ENCODE measurements around the gene MCM7.

The MCM7 gene

DNA sequence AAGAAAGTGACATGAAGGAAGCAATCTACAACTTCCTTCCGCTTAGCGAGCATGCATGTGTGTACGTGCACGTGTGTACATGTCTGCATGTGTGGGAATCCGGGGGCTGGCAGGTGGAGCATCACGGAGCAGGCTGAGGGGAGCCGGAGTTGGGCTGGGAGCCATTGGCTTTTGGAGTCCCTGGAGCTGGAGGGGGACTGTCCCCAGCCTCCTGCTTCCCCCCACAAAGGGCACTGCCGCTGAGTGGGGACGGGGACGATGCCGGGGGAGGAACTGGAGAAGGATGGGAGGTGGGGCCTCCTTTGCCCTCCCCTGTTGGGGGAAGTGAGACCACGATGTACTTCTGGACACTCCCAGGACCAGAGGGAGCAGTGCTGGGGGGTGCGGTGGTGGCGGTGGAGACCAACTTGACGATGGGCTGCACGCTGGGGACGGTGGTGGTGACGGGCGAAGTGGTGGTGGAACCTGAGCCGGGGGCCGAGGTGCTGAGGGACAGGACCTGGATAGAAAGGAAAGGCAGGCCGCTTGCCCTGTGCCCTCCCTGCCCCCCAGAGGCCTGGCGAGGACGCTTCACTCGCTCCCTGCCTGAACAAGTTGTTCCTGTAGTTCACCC, 6.0 kb upstream of the MCM7 start:
- H3K4me1 ChIP-seq (ENCODE audit: insufficient read depth, low read length, poor library complexity, severe bottlenecking), result peaks cover 6% of the 10 kb centered on the region
- H3K36me3 ChIP-seq (ENCODE audit: insufficient read depth, low read length), result peaks cover 15% of the 10 kb centered on the region; the same call in 1 of the 2 replicates

DNA sequence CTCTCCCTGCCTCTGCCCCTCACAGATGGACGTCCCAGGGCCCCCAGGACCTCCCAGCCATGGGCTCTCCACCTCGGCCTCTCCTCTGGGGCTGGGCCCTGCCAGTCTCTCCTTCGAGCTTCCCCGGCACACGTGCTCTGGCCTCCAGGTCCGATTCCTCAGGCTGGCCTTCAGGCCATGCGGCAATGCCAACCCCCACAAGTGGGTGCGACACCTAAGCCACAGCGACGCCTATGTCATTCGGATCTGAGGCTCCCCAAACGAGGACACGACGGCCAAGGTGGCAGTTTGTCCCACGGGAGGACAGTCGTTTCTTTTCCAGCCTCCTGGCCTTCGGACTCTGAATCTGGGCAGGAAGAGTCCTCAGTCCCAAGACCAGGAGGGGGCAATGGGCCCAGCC, 5.4 kb upstream of the MCM7 start:
- Histone ChIP-seq H2AFZ (ENCODE audit: low read length) (no peak overlapping the region), H3K9me2 (replicated peaks; ENCODE audit: low read depth, low read length) (no peaks in the 10 kb centered on the region), H3K27me3 (ENCODE audit: insufficient read depth, low read length, poor library complexity, severe bottlenecking) (no peaks in the 10 kb centered on the region), H3K79me2 (ENCODE audit: insufficient read depth, low read length) (peaks cover 16% of the 10 kb centered on the region), H3K9ac (ENCODE audit: low read depth, low read length, poor library complexity, severe bottlenecking) (no peak overlapping the region), H3F3A (ENCODE audit: low read depth) (no peaks in the 10 kb centered on the region), H3K4me1 (ENCODE audit: insufficient read depth, low read length, poor library complexity, severe bottlenecking) (peaks cover 9% of the 10 kb centered on the region), H3K4me2 (ENCODE audit: low read depth, low read length, poor library complexity, severe bottlenecking) (no peak overlapping the region), H4K20me1 (ENCODE audit: insufficient read depth, low read length, poor library complexity, severe bottlenecking) (no peaks in the 10 kb centered on the region), H3K36me3 (ENCODE audit: insufficient read depth, low read length) (peaks cover 15% of the 10 kb centered on the region; the same call in 1 of the 2 replicates), H3K4me3 (ENCODE audit: low read length, poor library complexity, severe bottlenecking) (no peak overlapping the region), H3K9me3 (ENCODE audit: insufficient read depth, low read depth, low read length) (no peaks in the 10 kb centered on the region)
- TF ChIP-seq, protein P1, sequence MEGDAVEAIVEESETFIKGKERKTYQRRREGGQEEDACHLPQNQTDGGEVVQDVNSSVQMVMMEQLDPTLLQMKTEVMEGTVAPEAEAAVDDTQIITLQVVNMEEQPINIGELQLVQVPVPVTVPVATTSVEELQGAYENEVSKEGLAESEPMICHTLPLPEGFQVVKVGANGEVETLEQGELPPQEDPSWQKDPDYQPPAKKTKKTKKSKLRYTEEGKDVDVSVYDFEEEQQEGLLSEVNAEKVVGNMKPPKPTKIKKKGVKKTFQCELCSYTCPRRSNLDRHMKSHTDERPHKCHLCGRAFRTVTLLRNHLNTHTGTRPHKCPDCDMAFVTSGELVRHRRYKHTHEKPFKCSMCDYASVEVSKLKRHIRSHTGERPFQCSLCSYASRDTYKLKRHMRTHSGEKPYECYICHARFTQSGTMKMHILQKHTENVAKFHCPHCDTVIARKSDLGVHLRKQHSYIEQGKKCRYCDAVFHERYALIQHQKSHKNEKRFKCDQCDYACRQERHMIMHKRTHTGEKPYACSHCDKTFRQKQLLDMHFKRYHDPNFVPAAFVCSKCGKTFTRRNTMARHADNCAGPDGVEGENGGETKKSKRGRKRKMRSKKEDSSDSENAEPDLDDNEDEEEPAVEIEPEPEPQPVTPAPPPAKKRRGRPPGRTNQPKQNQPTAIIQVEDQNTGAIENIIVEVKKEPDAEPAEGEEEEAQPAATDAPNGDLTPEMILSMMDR (conservative IDR thresholded peaks at IDR 0.05; ENCODE audit: low read length), result no peak
- TF ChIP-seq EZH2phosphoT487 (IDR thresholded peaks at IDR 0.05; ENCODE audit: borderline replicate concordance), result no peak

More for the DNA sequence above, 6.0 kb upstream of the MCM7 start:
- Histone ChIP-seq H3K9me3 (ENCODE audit: insufficient read depth, low read depth, low read length) (no peaks in the 10 kb centered on the region), H3K9me2 (replicated peaks; ENCODE audit: low read depth, low read length) (no peaks in the 10 kb centered on the region), H3K4me3 (ENCODE audit: low read length, poor library complexity, severe bottlenecking) (no peak overlapping the region), H2AFZ (ENCODE audit: low read length) (no peak overlapping the region), H3K4me2 (ENCODE audit: low read depth, low read length, poor library complexity, severe bottlenecking) (no peak overlapping the region), H3K79me2 (ENCODE audit: insufficient read depth, low read length) (peaks cover 12% of the 10 kb centered on the region), H4K20me1 (ENCODE audit: insufficient read depth, low read length, poor library complexity, severe bottlenecking) (no peaks in the 10 kb centered on the region), H3K27me3 (ENCODE audit: insufficient read depth, low read length, poor library complexity, severe bottlenecking) (no peaks in the 10 kb centered on the region), H3K9ac (ENCODE audit: low read depth, low read length, poor library complexity, severe bottlenecking) (no peak overlapping the region), H3F3A (ENCODE audit: low read depth) (no peaks in the 10 kb centered on the region)
- TF ChIP-seq, protein P1 (conservative IDR thresholded peaks at IDR 0.05; ENCODE audit: low read length), result no peak
- no peak for TF ChIP-seq EZH2phosphoT487 (IDR thresholded peaks at IDR 0.05; ENCODE audit: borderline replicate concordance)

DNA sequence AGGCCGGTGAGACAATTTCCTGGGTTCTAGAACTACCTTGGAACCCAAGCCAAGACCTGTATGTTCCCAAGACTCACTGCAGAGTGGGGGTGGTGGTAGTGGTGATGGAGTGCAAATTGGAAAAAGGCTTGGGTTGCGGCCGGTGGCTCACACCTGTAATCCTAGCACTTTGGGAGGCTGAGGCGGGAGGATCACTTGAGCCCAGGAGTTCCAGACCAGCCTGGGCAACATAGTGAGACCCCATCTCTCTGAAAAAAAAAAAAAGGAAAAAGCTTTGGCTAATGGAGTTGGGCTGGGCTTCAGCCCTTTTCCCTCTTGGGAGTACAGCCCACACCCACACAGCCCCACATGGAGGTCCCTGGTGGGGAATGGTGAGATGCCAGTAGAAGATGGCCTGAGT, 4.3 kb upstream of the MCM7 start:
- H3K27me3 ChIP-seq (ENCODE audit: insufficient read depth, low read length, poor library complexity, severe bottlenecking), result peaks cover 4% of the 10 kb centered on the region
- H3K9me2 ChIP-seq (replicated peaks; ENCODE audit: low read depth, low read length), result no peaks in the 10 kb centered on the region
- H4K20me1 ChIP-seq (ENCODE audit: insufficient read depth, low read length, poor library complexity, severe bottlenecking), result peaks cover 3% of the 10 kb centered on the region
- TF ChIP-seq, protein P1 (conservative IDR thresholded peaks at IDR 0.05; ENCODE audit: low read length), result no peak
- no peak for TF ChIP-seq EZH2phosphoT487 (IDR thresholded peaks at IDR 0.05; ENCODE audit: borderline replicate concordance)
- no peaks in the 10 kb centered on the region for H3K9me3 ChIP-seq (ENCODE audit: insufficient read depth, low read depth, low read length)
- no peak overlapping the region for H2AFZ ChIP-seq (ENCODE audit: low read length)
- H3K79me2 ChIP-seq (ENCODE audit: insufficient read depth, low read length), result peaks cover 23% of the 10 kb centered on the region
- no peaks in the 10 kb centered on the region for H3F3A ChIP-seq (ENCODE audit: low read depth)
- no peak overlapping the region for H3K4me3 ChIP-seq (ENCODE audit: low read length, poor library complexity, severe bottlenecking)
- peaks cover 15% of the 10 kb centered on the region; the same call in 1 of the 2 replicates for H3K36me3 ChIP-seq (ENCODE audit: insufficient read depth, low read length)
- no peak overlapping the region for H3K9ac ChIP-seq (ENCODE audit: low read depth, low read length, poor library complexity, severe bottlenecking)
- H3K4me2 ChIP-seq (ENCODE audit: low read depth, low read length, poor library complexity, severe bottlenecking), result no peak overlapping the region
- H3K4me1 ChIP-seq (ENCODE audit: insufficient read depth, low read length, poor library complexity, severe bottlenecking), result peaks cover 9% of the 10 kb centered on the region
